HCT116 (cell line): ENCODE measurements around the gene PAX5.

Source experiments
- CEBPB ChIP-seq: IDR thresholded peaks from 2 replicates; pipeline ENCODE4 v1.6.1; 2012; ENCODE audit warnings: low read depth
- CTCF ChIP-seq, 3 experiments: fragments of 200-600 bp in 1 of 3; sonication (generic) in 1 of 3; IDR thresholded peaks in 2 of 3; conservative IDR thresholded peaks in 1 of 3; 2 replicates each; pipeline ENCODE4 v1.5.1; 2012 to 2017; ENCODE audit warnings: low read depth in 2 of 3, low read length in 2 of 3, antibody characterized with exemption in 1 of 3, borderline replicate concordance in 1 of 3, control low read depth in 1 of 3, mild to moderate bottlenecking in 1 of 3, mixed read lengths in 1 of 3, mixed run types in 1 of 3, moderate library complexity in 1 of 3; ENCODE audit not compliant: insufficient read depth in 1 of 3
- ELF1 ChIP-seq: IDR thresholded peaks from 2 replicates; pipeline ENCODE4 v1.6.1; 2012; ENCODE audit warnings: low read depth, borderline replicate concordance
- EZH2phosphoT487 ChIP-seq: fragments of 200-600 bp; IDR thresholded peaks from 2 replicates; pipeline ENCODE4 v1.6.1; 2018; ENCODE audit warnings: antibody characterized with exemption, borderline replicate concordance
- POLR2A ChIP-seq: IDR thresholded peaks from 2 replicates; pipeline ENCODE4 v1.7.0; 2011; ENCODE audit warnings: borderline replicate concordance; ENCODE audit not compliant: insufficient read depth, insufficient read length; ENCODE audit errors: extremely low read depth
- POLR2AphosphoS5 ChIP-seq: IDR thresholded peaks from 2 replicates; pipeline ENCODE4 v1.6.1; 2011; ENCODE audit warnings: mild to moderate bottlenecking, low read depth, low read length, moderate library complexity
- SIN3A ChIP-seq: IDR thresholded peaks from 2 replicates; pipeline ENCODE4 v1.6.1; 2012; ENCODE audit warnings: low read depth
- SP1 ChIP-seq: IDR thresholded peaks from 2 replicates; pipeline ENCODE4 v1.6.1; 2012; ENCODE audit warnings: low read depth
- ZNF274 ChIP-seq: fragments of 200-500 bp; sonication (Bioruptor generic); IDR thresholded peaks from 2 replicates; pipeline ENCODE4 v1.6.1; 2014; ENCODE audit warnings: mild to moderate bottlenecking, low read depth, low read length, inconsistent platforms
- TF ChIP-seq, protein P1 (sequence below): IDR thresholded peaks from 2 replicates; pipeline ENCODE4 v1.6.1; 2011; ENCODE audit warnings: mild to moderate bottlenecking, low read length, moderate library complexity; ENCODE audit not compliant: insufficient replicate concordance; ENCODE audit errors: extremely low read depth

DNA sequence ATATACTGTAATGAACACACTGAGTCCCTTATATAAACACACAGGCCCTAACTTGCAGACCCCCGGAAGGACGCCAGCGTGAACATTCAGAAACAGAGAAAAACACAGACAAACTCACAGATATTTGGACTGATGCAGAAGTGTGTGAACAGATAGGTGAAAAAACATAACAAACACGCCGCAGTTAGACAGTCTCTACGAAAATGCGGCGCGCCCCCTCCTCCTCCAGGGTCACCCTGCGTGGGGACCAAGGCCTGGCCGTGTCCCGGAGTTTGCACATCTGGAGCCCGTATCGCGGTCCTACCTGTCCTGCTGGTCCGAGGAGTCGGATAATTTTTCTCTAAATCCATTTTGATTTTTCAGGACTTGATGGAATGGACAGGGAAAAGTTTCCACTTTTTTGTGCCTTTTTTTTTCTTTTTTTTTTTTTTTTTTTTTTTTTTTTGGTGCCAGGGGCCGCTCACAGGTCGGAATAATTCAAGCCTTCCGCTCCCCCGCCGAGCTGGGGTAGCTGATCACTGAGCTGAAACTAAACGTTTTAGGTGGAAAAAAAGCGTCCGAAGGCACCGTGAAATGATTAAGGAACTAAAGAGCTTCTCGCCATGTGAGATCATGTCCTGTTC lies at the start of gene PAX5:
- TF ChIP-seq ZNF274 (no peak), CTCF (IDR thresholded peaks at IDR 0.05 in 2 of 3, conservative IDR thresholded peaks at IDR 0.05 in 1 of 3; ENCODE audit: borderline replicate concordance in 1 of 3, insufficient read depth in 1 of 3, low read depth in 2 of 3, low read length in 2 of 3) (no peak), SIN3A (no peak), POLR2A (no peak), EZH2phosphoT487 (no peak), SP1 (no peak), POLR2AphosphoS5 (no peak), ELF1 (no peak), CEBPB (no peak)
- TF ChIP-seq, protein P1, sequence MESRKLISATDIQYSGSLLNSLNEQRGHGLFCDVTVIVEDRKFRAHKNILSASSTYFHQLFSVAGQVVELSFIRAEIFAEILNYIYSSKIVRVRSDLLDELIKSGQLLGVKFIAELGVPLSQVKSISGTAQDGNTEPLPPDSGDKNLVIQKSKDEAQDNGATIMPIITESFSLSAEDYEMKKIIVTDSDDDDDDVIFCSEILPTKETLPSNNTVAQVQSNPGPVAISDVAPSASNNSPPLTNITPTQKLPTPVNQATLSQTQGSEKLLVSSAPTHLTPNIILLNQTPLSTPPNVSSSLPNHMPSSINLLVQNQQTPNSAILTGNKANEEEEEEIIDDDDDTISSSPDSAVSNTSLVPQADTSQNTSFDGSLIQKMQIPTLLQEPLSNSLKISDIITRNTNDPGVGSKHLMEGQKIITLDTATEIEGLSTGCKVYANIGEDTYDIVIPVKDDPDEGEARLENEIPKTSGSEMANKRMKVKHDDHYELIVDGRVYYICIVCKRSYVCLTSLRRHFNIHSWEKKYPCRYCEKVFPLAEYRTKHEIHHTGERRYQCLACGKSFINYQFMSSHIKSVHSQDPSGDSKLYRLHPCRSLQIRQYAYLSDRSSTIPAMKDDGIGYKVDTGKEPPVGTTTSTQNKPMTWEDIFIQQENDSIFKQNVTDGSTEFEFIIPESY: no peak
